Endodermal cell (in vitro differentiated cells): Measurements from ENCODE around the gene MYO1A. TPM values are rescaled to one million over a fixed set of nuclear protein-coding genes. Genes with fewer than 3 reads are reported as not detected.
"Not testable (repeated sequence)": the region's sequence is repeated elsewhere in the genome, so short reads cannot be mapped to it uniquely, and the experiment has no call there.

ENCODE experiments used
- DNase-seq: peaks from one replicate; pipeline ENCODE4 v3.0.0-alpha.2; 2017
- H3K27ac ChIP-seq: 2 replicates; pipeline ENCODE4 v1.5.1; 2013; ENCODE audit warnings: mild to moderate bottlenecking, low read depth, low read length, moderate library complexity
- H3K27me3 ChIP-seq: 2 replicates; pipeline ENCODE4 v1.6.1; 2013; ENCODE audit warnings: mild to moderate bottlenecking, low read length, moderate library complexity; ENCODE audit not compliant: insufficient read depth, control insufficient read depth, poor library complexity, severe bottlenecking
- H3K36me3 ChIP-seq: 2 replicates; pipeline ENCODE4 v1.7.0; 2013; ENCODE audit warnings: mild to moderate bottlenecking, low read length, moderate library complexity; ENCODE audit not compliant: control insufficient read depth, insufficient read depth
- H3K4me1 ChIP-seq: one replicate; pipeline ENCODE4 v1.7.0; 2013; ENCODE audit warnings: low read length; ENCODE audit not compliant: control insufficient read depth, insufficient read depth
- H3K4me3 ChIP-seq: 2 replicates; pipeline ENCODE4 v1.5.1; 2013; ENCODE audit warnings: mild to moderate bottlenecking, low read length, moderate library complexity
- H3K9ac ChIP-seq: 2 replicates; pipeline ENCODE4 v1.6.1; 2013; ENCODE audit warnings: mild to moderate bottlenecking, low read length, moderate library complexity; ENCODE audit not compliant: poor library complexity, severe bottlenecking; ENCODE audit errors: extremely low read depth
- H3K9me3 ChIP-seq: 2 replicates; pipeline ENCODE4 v1.6.1; 2013; ENCODE audit warnings: mild to moderate bottlenecking, low read length, moderate library complexity; ENCODE audit not compliant: control insufficient read depth
- H3K27ac Mint-ChIP-seq: 2 replicates; pipeline ENCODE4 v1.8.0; 2020; ENCODE audit warnings: mixed read lengths
- H3K27me3 Mint-ChIP-seq: 2 replicates; pipeline ENCODE4 v1.8.0; 2021; ENCODE audit warnings: mild to moderate bottlenecking, mixed read lengths; ENCODE audit not compliant: insufficient read depth
- H3K36me3 Mint-ChIP-seq: 2 replicates; pipeline ENCODE4 v1.8.0; 2020; ENCODE audit warnings: low read depth, mixed read lengths
- H3K4me1 Mint-ChIP-seq: 2 replicates; pipeline ENCODE4 v1.8.0; 2020; ENCODE audit warnings: mixed read lengths
- H3K4me3 Mint-ChIP-seq: 2 replicates; pipeline ENCODE4 v1.8.0; 2020; ENCODE audit warnings: mild to moderate bottlenecking, moderate library complexity, mixed read lengths
- H3K9me3 Mint-ChIP-seq: 2 replicates; pipeline ENCODE4 v1.8.0; 2020; ENCODE audit warnings: mild to moderate bottlenecking, mixed read lengths
- CTCF ChIP-seq: fragments of 200-600 bp; sonication (generic); conservative IDR thresholded peaks from 2 replicates; pipeline ENCODE4 v1.5.0; 2021; ENCODE audit warnings: antibody characterized with exemption, mild to moderate bottlenecking
- WGBS, 2 experiments: methylation state at CpG; one replicate each; pipeline versions ENCODE4 v1.1.5 to v1.1.7; 2013; ENCODE audit warnings: missing lambda C conversion rate in 2 of 2, mixed read lengths in 1 of 2; ENCODE audit not compliant: insufficient coverage in 1 of 2, insufficient read length in 1 of 2; 5-methylcytosine and 5-hydroxymethylcytosine counted together
- total RNA-seq, 2 donors: library from RNA; stranded (reverse); fragmentation: NEBNext Ultra II Directional in 1 of 2; extraction: Animal tissue kit (Norgen Biotek cat#: 25700) in 1 of 2; gene quantifications; 2 replicates in 1 of 2; 3 replicates in 1 of 2; pipeline ENCODE4 v1.2.1, GENCODE V29; 2021

Gene MYO1A
- total RNA-seq, 2 donors from 2014 or later = 0.77 to 1.7 TPM

GRCh38 chr12:56987551-56988053 lies 62.3 kb downstream of the MYO1A start:
- H3K4me1 Mint-ChIP-seq = peaks cover 16% of the 10 kb centered on the region
- Histone ChIP-seq H3K36me3 (no peaks in the 10 kb centered on the region), H3K9me3 (no peaks in the 10 kb centered on the region), H3K4me1 (no peaks in the 10 kb centered on the region), H3K9ac (no peak overlapping the region), H3K4me3 (no peak overlapping the region), H3K27me3 (no peaks in the 10 kb centered on the region), H3K27ac (no peak overlapping the region)
- no peak overlapping the region for H3K4me3 Mint-ChIP-seq
- peak; percentile 96 for TF ChIP-seq CTCF
- H3K27me3 Mint-ChIP-seq = no peaks in the 10 kb centered on the region
- H3K36me3 Mint-ChIP-seq = no peaks in the 10 kb centered on the region
- peak; percentile 97 for DNase-seq
- H3K9me3 Mint-ChIP-seq = no peaks in the 10 kb centered on the region
- no peak overlapping the region for H3K27ac Mint-ChIP-seq
- WGBS, 2 experiments = 30 to 43% methylated on average over 3 to 11 of the region's 11 CpGs

GRCh38 chr12:56987011-56987410 lies 62.9 kb downstream of the MYO1A start:
- no peaks in the 10 kb centered on the region for H3K4me1 ChIP-seq
- no peaks in the 10 kb centered on the region for H3K27me3 Mint-ChIP-seq
- no peak overlapping the region for H3K4me3 Mint-ChIP-seq
- no peaks in the 10 kb centered on the region for H3K9me3 Mint-ChIP-seq
- no peaks in the 10 kb centered on the region for H3K36me3 Mint-ChIP-seq
- H3K36me3 ChIP-seq = no peaks in the 10 kb centered on the region
- H3K4me1 Mint-ChIP-seq = peaks cover 16% of the 10 kb centered on the region
- H3K4me3 ChIP-seq = no peak overlapping the region
- H3K27me3 ChIP-seq = no peaks in the 10 kb centered on the region
- H3K9ac ChIP-seq = no peak overlapping the region
- H3K27ac Mint-ChIP-seq = no peak overlapping the region
- TF ChIP-seq CTCF = no peak
- no peaks in the 10 kb centered on the region for H3K9me3 ChIP-seq
- H3K27ac ChIP-seq = no peak overlapping the region
- no peak for DNase-seq

- H3K9me3 ChIP-seq, H3K4me1 ChIP-seq, H3K9ac ChIP-seq, H3K36me3 Mint-ChIP-seq, H3K9me3 Mint-ChIP-seq, H3K4me3 ChIP-seq, H3K27ac Mint-ChIP-seq, H3K27me3 Mint-ChIP-seq, H3K4me3 Mint-ChIP-seq, H3K27me3 ChIP-seq, H3K36me3 ChIP-seq, H3K27ac ChIP-seq: not testable (repeated sequence)
- DNase-seq = peak; percentile 76
- peaks cover 14% of the 10 kb centered on the region for H3K4me1 Mint-ChIP-seq
- WGBS, 2 experiments = 79 to 87% methylated on average over 3 to 5 of the region's 6 CpGs
These were observed 64.2 kb downstream of the MYO1A start for GRCh38 chr12:56985714-56986113.

GRCh38 chr12:56983386-56983785 lies 66.5 kb downstream of the MYO1A start:
- no peak overlapping the region for H3K4me3 ChIP-seq
- H3K4me1 ChIP-seq = no peaks in the 10 kb centered on the region
- 93 to 100% methylated on average over 4 of the region's 4 CpGs for WGBS, 2 experiments
- Mint-ChIP-seq H3K27me3 (no peaks in the 10 kb centered on the region), H3K4me3 (no peak overlapping the region), H3K9me3 (no peaks in the 10 kb centered on the region), H3K27ac (no peak overlapping the region), H3K36me3 (no peaks in the 10 kb centered on the region), H3K4me1 (peaks cover 11% of the 10 kb centered on the region)
- no peak for TF ChIP-seq CTCF
- no peak overlapping the region for H3K27ac ChIP-seq
- no peak overlapping the region for H3K9ac ChIP-seq
- peak; percentile 33 for DNase-seq
- H3K36me3 ChIP-seq = no peaks in the 10 kb centered on the region
- H3K27me3 ChIP-seq = no peaks in the 10 kb centered on the region
- no peaks in the 10 kb centered on the region for H3K9me3 ChIP-seq

- H3K4me3 Mint-ChIP-seq, H3K4me1 ChIP-seq, H3K27ac ChIP-seq, H3K4me1 Mint-ChIP-seq, H3K4me3 ChIP-seq, H3K27me3 Mint-ChIP-seq, H3K36me3 Mint-ChIP-seq, H3K9ac ChIP-seq, H3K9me3 ChIP-seq, H3K9me3 Mint-ChIP-seq, H3K36me3 ChIP-seq, H3K27me3 ChIP-seq, H3K27ac Mint-ChIP-seq: not testable (repeated sequence)
- peak; percentile 21 for DNase-seq
- 93% methylated on average over 3 of the region's 3 CpGs; no CpG with 5 or more reads in 1 of the 2 experiments for WGBS, 2 experiments
These were observed 67.2 kb downstream of the MYO1A start for GRCh38 chr12:56982578-56983236.
